IPS-18a (cell line): ENCODE results near the gene ZBTB46.

Experiments
- H3K27ac ChIP-seq: one replicate; pipeline ENCODE4 v1.5.1; 2013; ENCODE audit warnings: low read length
- H3K27me3 ChIP-seq: one replicate; pipeline ENCODE4 v1.6.1; 2013; ENCODE audit warnings: mild to moderate bottlenecking, low read length; ENCODE audit not compliant: control insufficient read depth, insufficient read depth
- H3K36me3 ChIP-seq: one replicate; pipeline ENCODE4 v1.6.1; 2013; ENCODE audit warnings: low read depth, low read length; ENCODE audit not compliant: control insufficient read depth
- H3K4me1 ChIP-seq: one replicate; pipeline ENCODE4 v1.6.1; 2013; ENCODE audit warnings: low read depth, low read length; ENCODE audit not compliant: control insufficient read depth
- H3K4me3 ChIP-seq: one replicate; pipeline ENCODE4 v1.5.1; 2013; ENCODE audit warnings: low read length
- H3K9ac ChIP-seq: one replicate; pipeline ENCODE4 v1.6.1; 2013; ENCODE audit warnings: mild to moderate bottlenecking, low read length, moderate library complexity
- H3K9me3 ChIP-seq: one replicate; pipeline ENCODE4 v1.6.1; 2013; ENCODE audit warnings: low read depth, low read length; ENCODE audit not compliant: control insufficient read depth

ZBTB46 gene

GRCh38 chr20:63821811-63822210, 9.3 kb downstream of the ZBTB46 start:
- no peak overlapping the region for H3K27ac ChIP-seq

DNA sequence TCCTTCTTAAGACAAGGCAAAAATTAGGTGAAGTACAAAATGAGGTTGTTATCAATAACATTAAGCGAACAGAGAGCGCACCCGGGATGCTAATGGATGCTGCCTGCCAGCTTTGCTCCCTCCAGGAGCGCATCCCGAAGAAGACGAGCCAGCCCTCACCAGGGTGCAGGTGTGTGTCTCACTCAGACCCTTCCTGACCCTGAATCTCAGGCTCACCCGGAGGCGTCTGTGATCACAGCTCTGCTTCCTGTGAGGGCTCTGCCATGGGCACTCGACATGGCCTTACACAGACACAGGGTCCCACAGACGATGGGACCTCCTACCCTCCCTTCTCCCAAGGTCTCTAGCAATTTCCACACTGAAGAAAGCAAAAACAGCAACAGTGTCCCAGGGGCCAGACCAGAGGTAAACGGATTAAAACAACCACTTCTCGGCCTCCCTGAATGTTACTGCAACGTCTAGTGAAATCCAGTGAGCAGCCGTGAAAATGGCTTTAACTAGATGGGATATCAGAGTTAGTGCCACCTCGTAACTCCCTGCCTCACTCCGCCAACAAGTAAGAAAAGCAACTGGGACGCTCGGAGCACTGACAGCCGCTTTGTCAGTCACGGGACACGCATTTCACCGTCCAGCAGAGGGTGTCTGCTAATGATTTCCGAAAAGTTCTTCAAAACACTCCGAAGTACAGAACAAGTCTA, 11.7 kb downstream of the ZBTB46 start:
- Histone ChIP-seq H3K9ac (no peak overlapping the region), H3K4me1 (peaks cover 4% of the 10 kb centered on the region), H3K4me3 (no peak overlapping the region), H3K27ac (no peak overlapping the region), H3K9me3 (no peaks in the 10 kb centered on the region), H3K27me3 (no peaks in the 10 kb centered on the region), H3K36me3 (no peaks in the 10 kb centered on the region)

More at GRCh38 chr20:63821811-63822210, 9.3 kb downstream of the ZBTB46 start:
- Histone ChIP-seq H3K27me3 (no peaks in the 10 kb centered on the region), H3K36me3 (no peaks in the 10 kb centered on the region), H3K9ac (no peak overlapping the region), H3K9me3 (no peaks in the 10 kb centered on the region), H3K4me1 (peaks cover 4% of the 10 kb centered on the region), H3K4me3 (no peak overlapping the region)

DNA sequence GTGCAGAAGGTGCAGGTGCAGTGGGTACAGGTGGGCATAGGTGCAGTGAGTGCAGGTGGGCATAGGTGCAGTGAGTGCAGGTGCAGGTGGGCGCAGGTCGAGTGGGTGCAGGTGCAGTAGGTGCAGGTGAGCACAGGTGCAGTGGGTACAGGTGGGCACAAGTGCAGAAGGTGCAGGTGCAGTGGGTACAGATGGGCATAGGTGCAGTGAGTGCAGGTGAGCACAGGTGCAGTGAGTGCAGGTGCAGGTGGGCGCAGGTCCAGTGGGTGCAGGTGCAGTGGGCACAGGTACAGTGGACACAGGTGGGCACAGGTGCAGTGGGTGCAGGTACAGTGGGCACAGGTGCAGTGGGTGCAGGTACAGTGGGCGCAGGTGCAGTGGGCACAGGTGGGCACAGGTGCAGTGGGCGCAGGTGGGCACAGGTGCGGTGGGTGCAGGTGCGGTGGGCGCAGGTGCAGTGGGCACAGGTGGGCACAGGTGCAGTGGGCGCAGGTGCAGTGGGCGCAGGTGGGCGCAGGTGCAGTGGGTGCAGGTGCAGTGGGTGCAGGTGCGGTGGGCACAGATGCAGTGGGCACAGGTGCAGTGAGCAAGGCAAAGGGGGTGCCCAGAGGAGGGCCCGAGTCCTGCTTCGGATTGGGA, 15.3 kb downstream of the ZBTB46 start:
- H3K4me3 ChIP-seq, result no peak overlapping the region
- H3K9me3 ChIP-seq, result no peaks in the 10 kb centered on the region
- no peak overlapping the region for H3K9ac ChIP-seq
- H3K4me1 ChIP-seq, result no peaks in the 10 kb centered on the region
- H3K27me3 ChIP-seq, result no peaks in the 10 kb centered on the region
- H3K27ac ChIP-seq, result no peak overlapping the region
- H3K36me3 ChIP-seq, result no peaks in the 10 kb centered on the region

GRCh38 chr20:63814891-63815614, 16.0 kb downstream of the ZBTB46 start:
- no peaks in the 10 kb centered on the region for H3K27me3 ChIP-seq
- no peaks in the 10 kb centered on the region for H3K36me3 ChIP-seq
- no peak overlapping the region for H3K9ac ChIP-seq
- H3K4me3 ChIP-seq, result no peak overlapping the region
- H3K27ac ChIP-seq, result no peak overlapping the region
- H3K9me3 ChIP-seq, result no peaks in the 10 kb centered on the region
- H3K4me1 ChIP-seq, result no peaks in the 10 kb centered on the region

DNA sequence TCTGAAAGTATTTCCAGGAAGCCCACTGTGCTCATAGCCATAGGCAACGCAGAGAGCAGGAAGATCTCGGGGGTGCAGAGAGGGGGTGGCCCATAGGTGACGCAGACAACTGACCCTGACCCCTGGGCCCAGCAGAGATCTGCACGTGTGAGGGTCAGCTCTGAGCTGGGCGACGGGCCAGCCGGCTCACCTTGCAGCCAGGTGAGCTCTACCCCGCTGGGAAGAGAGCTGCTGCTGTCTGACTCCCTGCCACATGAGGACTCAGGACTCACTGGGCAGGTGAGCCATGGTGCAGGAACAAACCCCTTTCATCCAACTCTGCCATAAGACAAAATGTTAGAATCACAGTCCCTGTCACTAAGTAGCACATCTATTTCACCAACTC, 19.6 kb downstream of the ZBTB46 start:
- H3K9ac ChIP-seq, result no peak overlapping the region
- H3K27me3 ChIP-seq, result no peaks in the 10 kb centered on the region
- H3K36me3 ChIP-seq, result no peaks in the 10 kb centered on the region
- no peaks in the 10 kb centered on the region for H3K9me3 ChIP-seq
- no peak overlapping the region for H3K4me3 ChIP-seq
- no peaks in the 10 kb centered on the region for H3K4me1 ChIP-seq
- no peak overlapping the region for H3K27ac ChIP-seq

- no peaks in the 10 kb centered on the region for H3K36me3 ChIP-seq
- no peaks in the 10 kb centered on the region for H3K27me3 ChIP-seq
- no peak overlapping the region for H3K27ac ChIP-seq
- no peak overlapping the region for H3K9ac ChIP-seq
- H3K4me3 ChIP-seq, result no peak overlapping the region
- H3K4me1 ChIP-seq, result no peaks in the 10 kb centered on the region
- H3K9me3 ChIP-seq, result no peaks in the 10 kb centered on the region
Measured at GRCh38 chr20:63810730-63811490, 20.2 kb downstream of the ZBTB46 start.

DNA sequence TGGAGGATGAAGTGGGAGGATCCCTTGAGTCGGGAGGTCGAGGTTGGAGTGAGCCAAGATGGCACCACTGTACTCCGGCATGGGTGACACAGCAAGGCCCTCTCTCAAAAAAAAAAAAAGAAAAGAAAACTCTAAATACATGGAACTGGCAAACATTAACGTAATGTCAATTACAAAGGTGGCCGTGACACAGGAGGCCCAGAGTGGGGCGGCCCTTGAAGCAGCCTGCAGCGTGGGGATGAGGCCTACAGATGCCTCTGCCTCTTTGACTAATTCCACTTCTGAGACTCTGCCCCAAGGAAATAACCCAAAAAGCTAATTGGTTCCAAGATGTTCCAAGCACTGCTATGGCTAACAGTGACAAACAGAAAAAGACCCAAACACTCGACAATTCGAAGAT, 21.2 kb downstream of the ZBTB46 start:
- no peak overlapping the region for H3K27ac ChIP-seq
- H3K4me1 ChIP-seq, result no peaks in the 10 kb centered on the region
- no peaks in the 10 kb centered on the region for H3K9me3 ChIP-seq
- no peaks in the 10 kb centered on the region for H3K36me3 ChIP-seq
- H3K9ac ChIP-seq, result no peak overlapping the region
- no peaks in the 10 kb centered on the region for H3K27me3 ChIP-seq
- H3K4me3 ChIP-seq, result no peak overlapping the region

- H3K27ac ChIP-seq, result no peak overlapping the region
- no peak overlapping the region for H3K9ac ChIP-seq
- H3K4me1 ChIP-seq, result no peaks in the 10 kb centered on the region
- no peaks in the 10 kb centered on the region for H3K27me3 ChIP-seq
- no peaks in the 10 kb centered on the region for H3K9me3 ChIP-seq
- no peak overlapping the region for H3K4me3 ChIP-seq
- H3K36me3 ChIP-seq, result no peaks in the 10 kb centered on the region
Measured at GRCh38 chr20:63808964-63809674, 21.9 kb downstream of the ZBTB46 start.

GRCh38 chr20:63808145-63808724, 22.8 kb downstream of the ZBTB46 start:
- Histone ChIP-seq H3K27me3 (no peaks in the 10 kb centered on the region), H3K27ac (no peak overlapping the region), H3K9me3 (no peaks in the 10 kb centered on the region), H3K4me1 (no peaks in the 10 kb centered on the region), H3K36me3 (no peaks in the 10 kb centered on the region), H3K4me3 (no peak overlapping the region), H3K9ac (no peak overlapping the region)

DNA sequence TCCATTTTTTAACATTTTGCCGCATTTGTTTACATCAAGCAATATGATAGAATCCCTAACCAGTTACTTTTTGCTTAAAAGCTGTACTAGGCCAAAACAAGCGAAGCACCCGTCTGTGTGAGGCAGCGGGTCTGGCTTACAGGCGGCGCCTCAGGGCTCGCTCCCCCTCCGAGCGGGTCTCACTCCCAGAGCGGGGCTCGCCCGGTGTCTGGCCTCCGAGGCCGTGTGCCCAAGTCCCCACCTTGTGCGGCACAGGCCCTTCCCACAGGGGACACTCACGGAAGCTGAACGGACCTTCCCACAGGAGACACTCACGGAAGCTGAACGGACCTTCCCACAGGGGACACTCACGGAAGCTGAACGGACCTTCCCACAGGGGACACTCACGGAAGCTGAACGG, 23.4 kb downstream of the ZBTB46 start:
- no peaks in the 10 kb centered on the region for H3K27me3 ChIP-seq
- no peak overlapping the region for H3K27ac ChIP-seq
- H3K36me3 ChIP-seq, result no peaks in the 10 kb centered on the region
- no peaks in the 10 kb centered on the region for H3K9me3 ChIP-seq
- no peaks in the 10 kb centered on the region for H3K4me1 ChIP-seq
- H3K4me3 ChIP-seq, result no peak overlapping the region
- no peak overlapping the region for H3K9ac ChIP-seq

GRCh38 chr20:63804308-63804636, 26.8 kb downstream of the ZBTB46 start:
- Histone ChIP-seq H3K9ac (no peak overlapping the region), H3K4me1 (no peaks in the 10 kb centered on the region), H3K27ac (no peak overlapping the region), H3K9me3 (no peaks in the 10 kb centered on the region), H3K27me3 (no peaks in the 10 kb centered on the region), H3K4me3 (no peak overlapping the region), H3K36me3 (no peaks in the 10 kb centered on the region)
